Measurements from ENCODE around the gene UBR2. TPM values are rescaled to one million over a fixed set of nuclear protein-coding genes. Genes with fewer than 3 reads are reported as not detected.

The UBR2 gene
- total and polyA plus RNA-seq, 9 of the 15 experiments (the other 6 are each of a cell fraction or from before 2014, with no cell fraction given): 9.1 to 38.9 (median 23.4) TPM

DNA sequence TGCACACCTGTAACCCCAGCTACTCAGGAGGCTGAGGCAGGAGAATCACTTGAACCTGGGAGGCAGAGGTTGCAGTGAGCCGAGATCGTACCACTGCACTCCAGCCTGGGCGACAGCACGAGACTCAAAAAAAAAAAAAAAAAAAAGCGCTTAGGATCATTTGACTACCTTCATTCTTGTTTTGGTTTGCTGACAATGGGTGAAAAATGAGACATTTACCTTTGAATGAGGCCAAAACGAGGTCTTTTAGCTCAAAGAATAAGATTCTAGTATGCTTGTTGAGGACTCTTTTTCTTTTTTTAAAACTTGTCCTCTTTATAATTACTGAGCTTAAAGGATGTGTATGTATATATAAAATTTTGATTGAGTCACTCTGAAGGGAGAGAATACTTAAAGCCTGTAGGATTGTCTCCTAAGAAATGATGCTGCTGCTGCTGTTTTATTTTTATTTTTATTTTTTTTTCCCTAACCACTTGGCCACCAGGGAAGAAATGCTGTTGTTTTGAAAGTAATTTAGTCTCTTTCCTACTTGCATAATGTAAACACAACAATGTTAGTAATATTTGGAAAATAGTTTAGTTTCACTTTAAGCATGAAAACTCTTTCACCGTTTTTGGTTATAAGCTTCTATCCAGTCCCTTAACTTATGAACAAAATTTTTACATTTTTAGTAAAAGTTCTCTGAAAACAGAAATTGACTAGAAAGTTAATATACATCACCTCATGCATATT is 7.9 kb downstream of the UBR2 start:
- peaks cover 42% of the 10 kb centered on the region; the same call in 2 of the 3 replicates for H3K36me3 ChIP-seq (ENCODE audit: control insufficient read depth, insufficient read depth, low read length)
- WGBS (ENCODE audit: insufficient coverage, low coverage, missing lambda C conversion rate): 65% methylated on average over 6 of the region's 7 CpGs
- H3K9me1 ChIP-seq (ENCODE audit: control insufficient read depth, insufficient read depth, low read length): no peaks in the 10 kb centered on the region
- H3K9ac ChIP-seq (ENCODE audit: insufficient read depth in 1 of 2, low read depth in 2 of 2, low read length in 2 of 2): no peak overlapping the region
- DNase-seq (ENCODE audit: extremely low read depth in 1 of 4, low spot score in 3 of 4) (no peak), ATAC-seq (no peak), FAIRE-seq (no peak)
- POLR2A ChIA-PET: interaction anchor here (1.5 kb wide), 1 partner anchor 17 kb away, joined by 8 read pairs; no protein-coding TSS in a partner anchor
- peaks cover 3 to 8% of the 10 kb centered on the region in 2 experiments; a peak in 3 of 5 replicates for H3K4me1 ChIP-seq (replicated peaks in 1 of 2; ENCODE audit: control insufficient read depth in 2 of 2, insufficient read depth in 2 of 2, low read length in 2 of 2)
- H4K20me1 ChIP-seq (replicated peaks; ENCODE audit: control insufficient read depth, insufficient read depth, low read length): no peaks in the 10 kb centered on the region
- H3K4me3 ChIP-seq: no peak overlapping the region
- H3K4me2 ChIP-seq (ENCODE audit: insufficient read depth, low read length): no peak overlapping the region
- intact Hi-C loops (cut with micrococcal nuclease) (no loop called here), in situ Hi-C loops (cut with MboI) (no loop called here)
- no peak overlapping the region for H2AFZ ChIP-seq (ENCODE audit: low read depth, low read length)
- BruUV-seq (replicated peaks): no TSS peak
- peak overlapping the region; percentile 13; the same call in 1 of the 3 replicates for H3K27ac ChIP-seq (ENCODE audit: extremely low read depth, low read depth, low read length)
- H3K9me3 ChIP-seq (replicated peaks; ENCODE audit: control insufficient read depth, insufficient read depth, low read depth, low read length): no peaks in the 10 kb centered on the region; the same call in 1 of the 2 replicates
- peak; percentile 44; the same call in 1 of the 2 replicates for TF ChIP-seq GTF2E2 (tag; IDR thresholded peaks at IDR 0.05)
- TF ChIP-seq MBD2 (IDR thresholded peaks at IDR 0.05; ENCODE audit: borderline replicate concordance, low read depth): no peak
- 0 out of 2 replicates have a peak, but pooled peaks have one; percentile 13 for TF ChIP-seq EP400 (IDR thresholded peaks at IDR 0.05)
- TF ChIP-seq CAMTA2 (CRISPR knock-in tag; conservative IDR thresholded peaks at IDR 0.05): no peak
- TF ChIP-seq, protein P1, sequence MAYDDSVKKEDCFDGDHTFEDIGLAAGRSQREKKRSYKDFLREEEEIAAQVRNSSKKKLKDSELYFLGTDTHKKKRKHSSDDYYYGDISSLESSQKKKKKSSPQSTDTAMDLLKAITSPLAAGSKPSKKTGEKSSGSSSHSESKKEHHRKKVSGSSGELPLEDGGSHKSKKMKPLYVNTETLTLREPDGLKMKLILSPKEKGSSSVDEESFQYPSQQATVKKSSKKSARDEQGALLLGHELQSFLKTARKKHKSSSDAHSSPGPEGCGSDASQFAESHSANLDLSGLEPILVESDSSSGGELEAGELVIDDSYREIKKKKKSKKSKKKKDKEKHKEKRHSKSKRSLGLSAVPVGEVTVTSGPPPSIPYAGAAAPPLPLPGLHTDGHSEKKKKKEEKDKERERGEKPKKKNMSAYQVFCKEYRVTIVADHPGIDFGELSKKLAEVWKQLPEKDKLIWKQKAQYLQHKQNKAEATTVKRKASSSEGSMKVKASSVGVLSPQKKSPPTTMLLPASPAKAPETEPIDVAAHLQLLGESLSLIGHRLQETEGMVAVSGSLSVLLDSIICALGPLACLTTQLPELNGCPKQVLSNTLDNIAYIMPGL (CRISPR knock-in tag; IDR thresholded peaks at IDR 0.05): no peak
- TF ChIP-seq POLR2H (tag; IDR thresholded peaks at IDR 0.05; ENCODE audit: low read depth): 0 out of 2 replicates have a peak, but pooled peaks have one; percentile 44
- TF ChIP-seq ZNF766 (CRISPR knock-in tag; conservative IDR thresholded peaks at IDR 0.05): no peak
- H3K27me3 ChIP-seq (ENCODE audit: control insufficient read depth in 2 of 2, insufficient read depth in 2 of 2, low read length in 2 of 2): no peaks in the 10 kb centered on the region
- peaks cover 83% of the 10 kb centered on the region for H3K79me2 ChIP-seq (ENCODE audit: control insufficient read depth, insufficient read depth, low read length)
- CTCF ChIA-PET (ENCODE audit: low intra/inter-chr PET ratio): no interaction called here
